Cardiac fibroblast (primary cell): ENCODE measurements around the gene CACNA2D3.

Experiments used
- DNase-seq, 2 donors: peaks; one replicate each; pipeline versions ENCODE4 v3.0.0 to v3.0.0-alpha.2; 2010; ENCODE audit warnings: low read depth in 2 of 2
- H3K4me3 ChIP-seq, 2 donors: replicated peaks in 1 of 2; 1 replicate in 1 of 2; 2 replicates in 1 of 2; pipeline ENCODE4 v1.5.1; 2011; ENCODE audit warnings: low read depth in 2 of 2, low read length in 2 of 2, mild to moderate bottlenecking in 2 of 2, moderate library complexity in 1 of 2
- CTCF ChIP-seq: IDR thresholded peaks from one replicate; pipeline ENCODE4 v1.5.1; 2011; ENCODE audit warnings: low read depth, mild to moderate bottlenecking, low read length, inconsistent platforms

CACNA2D3 gene

GRCh38 chr3:54303517-54304375 is 181.4 kb downstream of the CACNA2D3 start:
- TF ChIP-seq CTCF = no peak

GRCh38 chr3:54304877-54305276 is 182.5 kb downstream of the CACNA2D3 start:
- TF ChIP-seq CTCF = no peak
- no peak for DNase-seq
- H3K4me3 ChIP-seq = no peak overlapping the region

More at GRCh38 chr3:54303517-54304375, 181.4 kb downstream of the CACNA2D3 start:
- peak in 1 of 2 donors; percentile 3 for DNase-seq
- no peak overlapping the region for H3K4me3 ChIP-seq

DNA sequence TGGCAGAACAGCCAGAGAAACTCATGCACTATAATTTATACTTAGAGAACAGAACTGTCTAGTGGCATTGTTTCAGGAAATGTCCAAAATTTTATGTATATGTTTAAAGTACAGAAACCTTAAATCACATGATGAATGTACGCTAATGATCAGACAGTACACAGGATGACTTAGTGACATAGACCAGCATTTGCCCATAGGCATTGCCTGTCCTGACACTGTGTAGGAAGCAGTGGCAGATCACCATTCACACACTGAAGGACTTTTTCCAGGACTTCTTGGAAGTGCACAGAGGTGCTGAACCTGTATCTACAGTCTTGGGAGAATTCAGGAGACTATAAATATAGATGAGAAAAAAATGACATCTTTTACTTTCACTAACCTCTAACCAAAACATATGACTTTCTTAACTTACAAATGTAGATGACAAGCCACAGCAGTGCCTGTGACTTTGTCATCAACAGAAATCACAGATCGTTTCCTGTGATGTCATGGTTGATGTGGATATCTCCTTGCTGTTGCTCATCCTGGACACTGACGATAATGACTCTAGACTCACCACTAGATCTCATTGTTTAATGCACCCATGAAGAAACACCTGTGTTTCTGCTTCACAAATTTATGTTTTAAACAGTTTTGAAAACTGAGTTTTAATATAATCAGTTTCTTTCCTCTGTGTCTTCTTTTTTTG is 183.2 kb downstream of the CACNA2D3 start:
- H3K4me3 ChIP-seq = no peak overlapping the region
- no peak for DNase-seq
- TF ChIP-seq CTCF = no peak

DNA sequence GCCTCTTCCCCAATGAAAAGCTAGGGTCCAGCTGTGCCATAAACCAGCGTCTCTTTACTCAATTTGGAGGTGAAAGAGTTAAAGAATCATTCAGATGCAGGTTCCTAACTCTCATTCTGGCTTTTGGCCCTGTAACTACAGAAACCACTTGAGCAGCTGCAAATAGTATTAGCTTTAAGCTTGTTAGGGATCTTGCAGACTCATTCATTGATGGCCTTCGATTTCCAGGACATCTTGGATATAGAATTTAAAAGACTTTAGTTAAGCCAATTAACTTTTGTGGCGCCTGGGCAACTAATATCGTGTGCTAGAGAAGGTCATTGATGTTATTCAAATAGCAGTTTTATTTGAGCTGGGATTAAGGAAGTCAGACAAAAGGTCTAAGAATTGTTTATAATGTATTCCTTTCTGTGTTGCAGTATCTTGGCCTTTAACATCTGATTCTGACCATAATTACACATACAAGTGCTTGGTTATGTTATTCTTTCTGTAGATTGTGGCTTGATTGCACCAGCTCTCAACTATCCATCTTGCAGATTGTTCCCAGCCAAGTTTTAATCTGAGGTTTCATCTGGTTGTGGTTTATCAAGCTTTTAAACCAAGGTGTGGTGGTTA is 185.3 kb downstream of the CACNA2D3 start:
- TF ChIP-seq CTCF = no peak
- H3K4me3 ChIP-seq = no peak overlapping the region
- DNase-seq = no peak

GRCh38 chr3:54309601-54310000 is 187.2 kb downstream of the CACNA2D3 start:
- no peak overlapping the region for H3K4me3 ChIP-seq
- no peak for DNase-seq
- TF ChIP-seq CTCF = no peak

GRCh38 chr3:54311211-54311747 is 188.9 kb downstream of the CACNA2D3 start:
- H3K4me3 ChIP-seq = no peak overlapping the region
- no peak for DNase-seq
- TF ChIP-seq CTCF = no peak
